ENCODE data around the gene CCDC51. TPM values are rescaled to one million over a fixed set of nuclear protein-coding genes. Genes with fewer than 3 reads are reported as not detected.
"Not testable (repeated sequence)": the region's sequence is repeated elsewhere in the genome, so short reads cannot be mapped to it uniquely, and the experiment has no call there.

The CCDC51 gene
- polyA plus RNA-seq, 1 donor (not counting 4 experiments of a cell fraction or from before 2014, with no cell fraction given) = 27.9 TPM

DNA sequence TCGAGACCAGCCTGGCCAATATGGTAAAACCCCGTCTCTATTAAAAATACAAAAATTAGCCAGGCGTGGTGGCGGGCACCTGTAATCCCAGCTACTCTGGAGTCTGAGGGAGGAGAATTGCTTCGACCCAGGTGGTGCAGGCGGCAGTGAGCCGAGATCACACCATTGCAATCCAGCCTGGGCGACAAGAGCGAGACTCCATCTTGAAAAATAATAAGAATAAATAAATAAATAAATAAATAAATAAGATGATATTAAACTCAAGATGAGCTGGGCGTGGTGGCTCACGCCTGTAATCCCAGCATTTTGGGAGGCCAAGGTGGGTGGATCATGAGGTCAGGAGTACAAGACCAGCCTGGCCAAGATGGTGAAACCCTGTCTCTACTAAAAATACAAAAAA, 41.0 kb upstream of the CCDC51 start:
- H3K4me1 ChIP-seq (ENCODE audit: control insufficient read depth, extremely low read depth, insufficient read depth, low read length); H3K79me2 ChIP-seq (ENCODE audit: control insufficient read depth, insufficient read depth, low read length); H4K20me1 ChIP-seq (ENCODE audit: control insufficient read depth, extremely low read depth, insufficient read depth, low read length); DNase-seq (ENCODE audit: low read depth, low spot score); H3K27ac ChIP-seq (ENCODE audit: control insufficient read depth, insufficient read depth, low read length); FAIRE-seq; H3K9ac ChIP-seq (ENCODE audit: control insufficient read depth, extremely low read depth, insufficient read depth, low read length); H3K9me3 ChIP-seq (ENCODE audit: control insufficient read depth, low read depth, low read length); H3K4me3 ChIP-seq (ENCODE audit: control insufficient read depth in 2 of 3, extremely low read depth in 1 of 3, insufficient read depth in 2 of 3, low read depth in 1 of 3, low read length in 3 of 3); H3K4me2 ChIP-seq (ENCODE audit: control insufficient read depth, extremely low read depth, insufficient read depth, low read depth, low read length); H3K9me1 ChIP-seq (ENCODE audit: control insufficient read depth, extremely low read depth, insufficient read depth, low read length); H3K36me3 ChIP-seq (ENCODE audit: control insufficient read depth in 2 of 2, extremely low read depth in 1 of 2, insufficient read depth in 2 of 2, low read length in 2 of 2); H3K27me3 ChIP-seq (ENCODE audit: control insufficient read depth, extremely low read depth, insufficient read depth, low read length); H2AFZ ChIP-seq (ENCODE audit: control insufficient read depth, low read length); dilution Hi-C loops (cut with MboI; ENCODE audit: extremely low pct_ligation_motif_present, low sequenced_read_pairs): not testable (repeated sequence)

DNA sequence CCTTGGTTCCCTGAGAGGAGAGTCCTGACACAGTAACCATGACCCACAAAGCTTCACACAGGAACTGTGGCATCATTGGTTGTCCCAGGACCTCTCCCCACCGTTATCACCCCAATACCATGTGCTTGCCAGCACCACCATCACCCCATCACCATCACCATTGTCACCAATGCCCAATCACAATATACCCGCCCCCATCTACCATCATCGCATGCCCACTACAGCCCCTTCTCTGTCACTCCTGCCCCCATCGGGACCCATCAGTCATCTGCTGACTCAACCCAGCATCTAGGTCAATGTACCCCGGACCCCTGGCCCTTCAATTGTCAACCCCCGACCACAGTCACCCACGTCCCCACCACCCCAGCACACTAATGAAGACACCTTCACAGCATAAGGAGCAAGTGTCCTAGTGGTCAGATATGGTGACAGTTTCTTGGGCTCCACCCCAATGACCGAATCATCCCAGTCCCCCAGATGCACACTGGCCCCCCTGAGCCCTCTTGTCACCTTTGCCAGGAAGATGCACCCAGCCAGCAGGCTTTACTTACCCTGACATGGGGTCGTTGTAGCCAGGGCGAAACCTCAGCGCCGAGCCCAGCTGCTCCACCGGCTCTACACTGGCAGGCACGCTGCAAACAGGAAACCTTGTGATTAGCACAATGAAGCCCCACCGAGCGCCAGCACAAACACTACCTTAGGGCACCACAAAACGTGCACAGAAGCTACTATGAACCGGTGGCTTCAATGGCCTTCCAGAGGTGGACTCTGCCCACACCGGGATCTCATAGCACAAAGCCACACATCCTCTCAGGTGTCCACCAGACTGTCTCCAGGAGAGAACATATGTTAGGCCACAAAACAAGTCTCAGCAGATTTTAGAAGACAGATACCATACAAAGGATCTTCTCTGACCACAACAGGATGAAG, 39.0 kb upstream of the CCDC51 start:
- no peak for DNase-seq (ENCODE audit: low read depth, low spot score)
- H3K9ac ChIP-seq (ENCODE audit: control insufficient read depth, extremely low read depth, insufficient read depth, low read length) = no peak overlapping the region
- H4K20me1 ChIP-seq (ENCODE audit: control insufficient read depth, extremely low read depth, insufficient read depth, low read length) = no peaks in the 10 kb centered on the region
- no peaks in the 10 kb centered on the region for H3K79me2 ChIP-seq (ENCODE audit: control insufficient read depth, insufficient read depth, low read length)
- TF ChIP-seq, protein P1, sequence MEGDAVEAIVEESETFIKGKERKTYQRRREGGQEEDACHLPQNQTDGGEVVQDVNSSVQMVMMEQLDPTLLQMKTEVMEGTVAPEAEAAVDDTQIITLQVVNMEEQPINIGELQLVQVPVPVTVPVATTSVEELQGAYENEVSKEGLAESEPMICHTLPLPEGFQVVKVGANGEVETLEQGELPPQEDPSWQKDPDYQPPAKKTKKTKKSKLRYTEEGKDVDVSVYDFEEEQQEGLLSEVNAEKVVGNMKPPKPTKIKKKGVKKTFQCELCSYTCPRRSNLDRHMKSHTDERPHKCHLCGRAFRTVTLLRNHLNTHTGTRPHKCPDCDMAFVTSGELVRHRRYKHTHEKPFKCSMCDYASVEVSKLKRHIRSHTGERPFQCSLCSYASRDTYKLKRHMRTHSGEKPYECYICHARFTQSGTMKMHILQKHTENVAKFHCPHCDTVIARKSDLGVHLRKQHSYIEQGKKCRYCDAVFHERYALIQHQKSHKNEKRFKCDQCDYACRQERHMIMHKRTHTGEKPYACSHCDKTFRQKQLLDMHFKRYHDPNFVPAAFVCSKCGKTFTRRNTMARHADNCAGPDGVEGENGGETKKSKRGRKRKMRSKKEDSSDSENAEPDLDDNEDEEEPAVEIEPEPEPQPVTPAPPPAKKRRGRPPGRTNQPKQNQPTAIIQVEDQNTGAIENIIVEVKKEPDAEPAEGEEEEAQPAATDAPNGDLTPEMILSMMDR (optimal IDR thresholded peaks at IDR 0.05 in 1 of 3, IDR thresholded peaks at IDR 0.05 in 1 of 3, conservative IDR thresholded peaks at IDR 0.05 in 1 of 3; ENCODE audit: extremely low read depth in 1 of 3, insufficient read depth in 2 of 3, low read length in 3 of 3) = no peak
- no peak for TF ChIP-seq EZH2 (IDR thresholded peaks at IDR 0.05; ENCODE audit: low read length)
- no peak overlapping the region for H3K27ac ChIP-seq (ENCODE audit: control insufficient read depth, insufficient read depth, low read length)
- peaks cover 0 to 3% of the 10 kb centered on the region in 2 experiments for H3K36me3 ChIP-seq (ENCODE audit: control insufficient read depth in 2 of 2, extremely low read depth in 1 of 2, insufficient read depth in 2 of 2, low read length in 2 of 2)
- H3K27me3 ChIP-seq (ENCODE audit: control insufficient read depth, extremely low read depth, insufficient read depth, low read length) = no peaks in the 10 kb centered on the region
- H3K9me3 ChIP-seq (ENCODE audit: control insufficient read depth, low read depth, low read length) = no peaks in the 10 kb centered on the region
- H3K4me3 ChIP-seq (ENCODE audit: control insufficient read depth in 2 of 3, extremely low read depth in 1 of 3, insufficient read depth in 2 of 3, low read depth in 1 of 3, low read length in 3 of 3) = no peak overlapping the region
- H3K4me2 ChIP-seq (ENCODE audit: control insufficient read depth, extremely low read depth, insufficient read depth, low read depth, low read length) = no peak overlapping the region
- dilution Hi-C loops (cut with MboI; ENCODE audit: extremely low pct_ligation_motif_present, low sequenced_read_pairs) = no loop called here
- peaks cover 6% of the 10 kb centered on the region for H3K4me1 ChIP-seq (ENCODE audit: control insufficient read depth, extremely low read depth, insufficient read depth, low read length)
- no peak overlapping the region for H2AFZ ChIP-seq (ENCODE audit: control insufficient read depth, low read length)
- FAIRE-seq = no peak
- no peaks in the 10 kb centered on the region for H3K9me1 ChIP-seq (ENCODE audit: control insufficient read depth, extremely low read depth, insufficient read depth, low read length)

All from keratinocyte (primary cell).